Osteoblast (primary cell): ENCODE results near the gene GPRIN1. TPM values are rescaled to one million over a fixed set of nuclear protein-coding genes. Genes with fewer than 3 reads are reported as not detected.

Experiments
- DNase-seq: peaks from one replicate; pipeline ENCODE4 v3.0.0; 2011; ENCODE audit warnings: low spot score, mixed read lengths; ENCODE audit not compliant: insufficient read length; ENCODE audit errors: missing footprints
- H2AFZ ChIP-seq: 2 replicates; pipeline ENCODE4 v1.6.0; 2011; ENCODE audit warnings: mild to moderate bottlenecking, low read length
- H3K27ac ChIP-seq: 2 replicates; pipeline ENCODE4 v1.5.1; 2011; ENCODE audit warnings: mild to moderate bottlenecking, low read depth, low read length, moderate library complexity
- H3K27me3 ChIP-seq: 2 replicates; pipeline ENCODE4 v1.6.0; 2012; ENCODE audit warnings: mild to moderate bottlenecking, control low read depth, inconsistent platforms, low read length, moderate library complexity; ENCODE audit not compliant: insufficient read depth
- H3K36me3 ChIP-seq: 2 replicates; pipeline ENCODE4 v1.5.1; 2011; ENCODE audit warnings: mild to moderate bottlenecking, low read length, control low read depth, moderate library complexity; ENCODE audit not compliant: insufficient read depth
- H3K4me1 ChIP-seq: 2 replicates; pipeline ENCODE4 v1.5.1; 2011; ENCODE audit warnings: mild to moderate bottlenecking, low read length, control low read depth, moderate library complexity; ENCODE audit not compliant: insufficient read depth
- H3K4me2 ChIP-seq: 2 replicates; pipeline ENCODE4 v1.6.0; 2011; ENCODE audit warnings: mild to moderate bottlenecking, low read length; ENCODE audit not compliant: insufficient read depth
- H3K4me3 ChIP-seq: fragments of 200-600 bp; sonication (generic); 3 replicates; pipeline ENCODE4 v1.5.1; 2012; ENCODE audit warnings: mild to moderate bottlenecking, low read length, inconsistent platforms; ENCODE audit not compliant: insufficient read depth
- H3K79me2 ChIP-seq: 2 replicates; pipeline ENCODE4 v1.6.0; 2012; ENCODE audit warnings: mild to moderate bottlenecking, low read length, control low read depth, inconsistent platforms; ENCODE audit not compliant: insufficient read depth
- H3K9me3 ChIP-seq: 2 replicates; pipeline ENCODE4 v1.5.1; 2011; ENCODE audit warnings: low read depth, low read length, control low read depth
- H4K20me1 ChIP-seq: 2 replicates; pipeline ENCODE4 v1.6.0; 2012; ENCODE audit warnings: mild to moderate bottlenecking, low read length, control low read depth; ENCODE audit not compliant: insufficient read depth
- CTCF ChIP-seq: IDR thresholded peaks from 2 replicates; pipeline ENCODE4 v1.5.1; 2011; ENCODE audit warnings: mild to moderate bottlenecking, low read depth, low read length, moderate library complexity; ENCODE audit errors: extremely low read depth
- total RNA-seq: library from RNA; depleted of rRNA; stranded (reverse); fragments of >200 nt; gene quantifications from 2 replicates; pipeline ENCODE4 v1.2.3, GENCODE V29; 2012

GPRIN1 gene
- total RNA-seq, 1 donor = 1.8 TPM

- DNase-seq = no peak
- Histone ChIP-seq H4K20me1 (no peaks in the 10 kb centered on the region), H3K4me3 (no peak overlapping the region), H3K4me1 (no peaks in the 10 kb centered on the region), H3K27me3 (no peaks in the 10 kb centered on the region), H3K4me2 (no peak overlapping the region), H3K79me2 (no peaks in the 10 kb centered on the region), H2AFZ (no peak overlapping the region), H3K36me3 (no peaks in the 10 kb centered on the region), H3K27ac (no peak overlapping the region), H3K9me3 (no peaks in the 10 kb centered on the region)
- no peak for TF ChIP-seq CTCF
These were observed 21.7 kb downstream of the GPRIN1 start for GRCh38 chr5:176588297-176588696.

- Histone ChIP-seq H3K9me3 (no peaks in the 10 kb centered on the region), H3K4me3 (no peak overlapping the region), H3K27ac (no peak overlapping the region), H3K36me3 (no peaks in the 10 kb centered on the region), H3K27me3 (no peaks in the 10 kb centered on the region), H4K20me1 (no peaks in the 10 kb centered on the region), H3K4me1 (no peaks in the 10 kb centered on the region), H2AFZ (no peak overlapping the region), H3K4me2 (no peak overlapping the region), H3K79me2 (no peaks in the 10 kb centered on the region)
- no peak for TF ChIP-seq CTCF
- DNase-seq = no peak
These were observed 22.6 kb downstream of the GPRIN1 start for GRCh38 chr5:176587398-176587797.

GRCh38 chr5:176583076-176583475 is 26.9 kb downstream of the GPRIN1 start:
- Histone ChIP-seq H3K4me2 (no peak overlapping the region), H4K20me1 (no peaks in the 10 kb centered on the region), H3K27me3 (no peaks in the 10 kb centered on the region), H3K27ac (no peak overlapping the region), H3K79me2 (no peaks in the 10 kb centered on the region), H3K4me1 (no peaks in the 10 kb centered on the region), H3K36me3 (no peaks in the 10 kb centered on the region), H2AFZ (no peak overlapping the region), H3K9me3 (no peaks in the 10 kb centered on the region), H3K4me3 (no peak overlapping the region)
- DNase-seq = no peak
- TF ChIP-seq CTCF = no peak

- Histone ChIP-seq H3K27me3 (no peaks in the 10 kb centered on the region), H2AFZ (no peak overlapping the region), H3K27ac (no peak overlapping the region), H3K4me3 (no peak overlapping the region), H3K4me2 (no peak overlapping the region), H3K36me3 (no peaks in the 10 kb centered on the region), H3K9me3 (no peaks in the 10 kb centered on the region), H4K20me1 (no peaks in the 10 kb centered on the region), H3K4me1 (no peaks in the 10 kb centered on the region), H3K79me2 (no peaks in the 10 kb centered on the region)
- no peak for DNase-seq
- no peak for TF ChIP-seq CTCF
These were observed 28.6 kb downstream of the GPRIN1 start for GRCh38 chr5:176581361-176581760.
